AG04450 (cell line): ENCODE data around the gene TSPYL6. TPM values are rescaled to one million over a fixed set of nuclear protein-coding genes. Genes with fewer than 3 reads are reported as not detected.

Source experiments
- CTCF ChIA-PET: fragments of 300-600, 350-600 bp; formaldehyde crosslinking; extraction: SDS; loops from one replicate; lab custom pipeline; 2022; ENCODE audit warnings: antibody characterized with exemption, inconsistent platforms; lab: Charles Lee
- POLR2A ChIA-PET: fragments of 350-600 bp; formaldehyde crosslinking; extraction: SDS; loops from one replicate; lab custom pipeline; 2021; ENCODE audit warnings: antibody characterized with exemption, inconsistent platforms; lab: Yijun Ruan, JAX
- DNase-seq: peaks from one replicate; pipeline ENCODE4 v3.0.0-alpha.2; 2011; ENCODE audit warnings: low read depth, low spot score
- H3K27ac ChIP-seq: one replicate; pipeline ENCODE4 v1.5.1; 2012; ENCODE audit warnings: low read depth, low read length, control low read depth
- H3K27me3 ChIP-seq: one replicate; pipeline ENCODE4 v1.6.0; 2012; ENCODE audit warnings: low read length; ENCODE audit not compliant: control insufficient read depth, insufficient read depth
- H3K4me3 ChIP-seq: 2 replicates; pipeline ENCODE4 v1.5.1; 2011; ENCODE audit warnings: mild to moderate bottlenecking, low read depth, low read length, control low read depth
- H3K9me3 ChIP-seq: 2 replicates; pipeline ENCODE4 v1.5.1; 2012; ENCODE audit warnings: low read length; ENCODE audit not compliant: control insufficient read depth, insufficient read depth
- CTCF ChIP-seq: IDR thresholded peaks from 2 replicates; pipeline ENCODE4 v1.5.1; 2011; ENCODE audit warnings: low read depth, low read length, control low read depth, inconsistent platforms
- polyA plus RNA-seq: library from polyadenylated mRNA; depleted of rRNA; stranded (reverse); fragments of >200 nt; gene quantifications from 2 replicates; pipeline ENCODE4 v1.2.3, GENCODE V29; 2011

TSPYL6 gene
- polyA plus RNA-seq, 1 experiment, result not detected

GRCh38 chr2:54233832-54234649, 22.0 kb downstream of the TSPYL6 start:
- no peaks in the 10 kb centered on the region for H3K9me3 ChIP-seq
- H3K27ac ChIP-seq, result no peak overlapping the region
- no peak for TF ChIP-seq CTCF
- DNase-seq, result no peak
- ChIA-PET CTCF (no interaction called here), POLR2A (no interaction called here)
- H3K27me3 ChIP-seq, result no peaks in the 10 kb centered on the region
- no peak overlapping the region for H3K4me3 ChIP-seq

GRCh38 chr2:54228945-54229344, 27.1 kb downstream of the TSPYL6 start:
- ChIA-PET POLR2A (no interaction called here), CTCF (no interaction called here)
- Histone ChIP-seq H3K4me3 (no peak overlapping the region), H3K27me3 (no peaks in the 10 kb centered on the region), H3K27ac (no peak overlapping the region), H3K9me3 (no peaks in the 10 kb centered on the region)
- no peak for DNase-seq
- no peak for TF ChIP-seq CTCF

- DNase-seq, result no peak
- H3K9me3 ChIP-seq, result no peaks in the 10 kb centered on the region
- H3K27ac ChIP-seq, result no peak overlapping the region
- H3K4me3 ChIP-seq, result no peak overlapping the region
- ChIA-PET CTCF (no interaction called here), POLR2A (no interaction called here)
- no peaks in the 10 kb centered on the region for H3K27me3 ChIP-seq
- TF ChIP-seq CTCF, result no peak
Observed at GRCh38 chr2:54227798-54228197, 28.2 kb downstream of the TSPYL6 start.

GRCh38 chr2:54226260-54226659, 29.8 kb downstream of the TSPYL6 start:
- H3K4me3 ChIP-seq, result no peak overlapping the region
- no peak overlapping the region for H3K27ac ChIP-seq
- DNase-seq, result no peak
- ChIA-PET POLR2A (no interaction called here), CTCF (no interaction called here)
- H3K9me3 ChIP-seq, result no peaks in the 10 kb centered on the region
- no peak for TF ChIP-seq CTCF
- no peaks in the 10 kb centered on the region for H3K27me3 ChIP-seq

- no peaks in the 10 kb centered on the region for H3K9me3 ChIP-seq
- CTCF ChIA-PET, result no interaction called here
- no peaks in the 10 kb centered on the region for H3K27me3 ChIP-seq
- H3K4me3 ChIP-seq, result no peak overlapping the region
- H3K27ac ChIP-seq, result no peak overlapping the region
- POLR2A ChIA-PET, result no interaction called here
- DNase-seq, result no peak
- no peak for TF ChIP-seq CTCF
Observed at GRCh38 chr2:54224997-54225396, 31.0 kb downstream of the TSPYL6 start.
